Stomach (tissue), 9 donors: ENCODE measurements around the gene FAM83D. TPM values are rescaled to one million over a fixed set of nuclear protein-coding genes. Genes with fewer than 3 reads are reported as not detected.

Experiments used
- DNase-seq, 2 donors: peaks; one replicate each; pipeline versions ENCODE4 v3.0.0 to v3.0.0-alpha.2; 2013 to 2019
- H3K27ac ChIP-seq, 5 donors: fragments of 200-600 bp in 4 of 5; sonication (generic) in 4 of 5; one replicate each; pipeline ENCODE4 v1.5.1; 2013 to 2019; ENCODE audit warnings: mild to moderate bottlenecking in 1 of 5, moderate library complexity in 1 of 5
- H3K27me3 ChIP-seq, 3 donors: fragments of 200-600 bp; sonication (generic); one replicate each; pipeline ENCODE4 v1.5.1; 2017 to 2019; ENCODE audit warnings: mixed run types in 1 of 3
- H3K36me3 ChIP-seq, 4 donors: fragments of 200-600 bp; sonication (generic); 1 replicate in 3 of 4; 2 replicates in 1 of 4; pipeline ENCODE4 v1.5.1; 2016 to 2019
- H3K4me1 ChIP-seq, 4 donors: fragments of 200-600 bp; sonication (generic); one replicate each; pipeline ENCODE4 v1.5.1; 2016 to 2019
- H3K4me3 ChIP-seq, 4 donors: fragments of 200-600 bp; sonication (generic) in 3 of 4; one replicate each; pipeline ENCODE4 v1.5.1; 2016 to 2019; ENCODE audit warnings: mild to moderate bottlenecking in 1 of 4
- H3K9me3 ChIP-seq, 4 donors: fragments of 200-600 bp; sonication (generic); one replicate each; pipeline ENCODE4 v1.5.1; 2016 to 2019
- EP300 ChIP-seq: sonication (generic); formaldehyde crosslinking; IDR thresholded peaks from one replicate; pipeline ENCODE4 v1.6.1; 2017; ENCODE audit warnings: antibody characterized with exemption
- POLR2A ChIP-seq, 4 donors: fragments of 450-650 bp; IDR thresholded peaks; one replicate each; pipeline ENCODE4 v1.6.1; 2016; ENCODE audit warnings: antibody characterized with exemption in 4 of 4, control low read depth in 2 of 4, mild to moderate bottlenecking in 1 of 4, moderate library complexity in 1 of 4
- POLR2AphosphoS5 ChIP-seq, 3 donors: sonication (generic); formaldehyde crosslinking; IDR thresholded peaks; one replicate each; pipeline ENCODE4 v1.6.1; 2016; ENCODE audit warnings: antibody characterized with exemption in 3 of 3
- WGBS, 5 donors: extraction: QIAGEN DNeasy Blood & Tissue Kit in 3 of 5; methylation state at CpG; one replicate each; pipeline versions ENCODE4 v1.1.5 to v1.1.7; 2013 to 2018; 5-methylcytosine and 5-hydroxymethylcytosine counted together
- intact Hi-C: fragments of 100-400 bp; cut with DNase I; formaldehyde crosslinking; loops from one replicate; pipeline ENCODE4 v1.15.1; 2023; ENCODE audit warnings: low total_unique reads
- polyA plus RNA-seq, 3 donors: library from polyadenylated mRNA; stranded (reverse); fragments of 200-250 nt; gene quantifications; one replicate each; pipeline ENCODE4 v1.2.3, GENCODE V29; 2013
- total RNA-seq, 5 donors: library from RNA; depleted of rRNA; stranded (reverse); fragments of >200 nt; gene quantifications; one replicate each; pipeline versions ENCODE4 v1.1.0 to v1.2.3, GENCODE V29; 2014 to 2016
- TF ChIP-seq, protein P1 (sequence below), 7 experiments: fragments of 450-650 bp in 4 of 7; fragments of 200-600 bp in 3 of 7; sonication (generic) in 3 of 7; IDR thresholded peaks; one replicate each; pipeline ENCODE4 v1.5.1; 2016 to 2019; ENCODE audit warnings: antibody characterized with exemption in 7 of 7, control low read depth in 2 of 7, mild to moderate bottlenecking in 1 of 7
- donor health status: healthy with polysubstance abuse.
- donor health status: Bipolar disorder and iron deficiency.
- donor health status: healthy.

The FAM83D gene
- total and polyA plus RNA-seq, 8 donors, result 2.0 to 289 (median 27.8) TPM

DNA sequence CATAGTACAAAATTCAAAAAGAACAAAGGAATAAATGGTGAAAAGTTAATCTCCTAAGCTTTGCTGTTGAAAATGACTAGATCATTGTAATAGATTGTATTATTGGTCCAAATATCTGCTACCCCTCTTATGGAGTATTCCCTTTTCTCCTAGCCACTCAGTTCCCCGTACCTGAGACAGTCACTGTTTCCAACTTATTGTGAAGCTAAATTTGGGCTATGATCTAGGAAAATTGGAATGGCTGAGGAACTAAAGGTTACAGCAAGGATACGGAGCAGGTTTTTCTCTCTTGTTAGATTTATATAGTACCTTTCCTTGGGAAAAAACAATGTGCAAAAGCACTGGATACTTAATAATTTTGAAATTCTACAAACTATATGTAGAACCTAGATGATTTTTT lies 53.2 kb downstream of the FAM83D start:
- intact Hi-C loops, result no loop called here
- H3K4me1 ChIP-seq, result peaks cover 0 to 42% (median 23%) of the 10 kb centered on the region in 4 donors
- H3K27me3 ChIP-seq, result no peaks in the 10 kb centered on the region
- peak overlapping the region in 2 of 5 donors; percentile 2 to 64 for H3K27ac ChIP-seq
- TF ChIP-seq, protein P1, sequence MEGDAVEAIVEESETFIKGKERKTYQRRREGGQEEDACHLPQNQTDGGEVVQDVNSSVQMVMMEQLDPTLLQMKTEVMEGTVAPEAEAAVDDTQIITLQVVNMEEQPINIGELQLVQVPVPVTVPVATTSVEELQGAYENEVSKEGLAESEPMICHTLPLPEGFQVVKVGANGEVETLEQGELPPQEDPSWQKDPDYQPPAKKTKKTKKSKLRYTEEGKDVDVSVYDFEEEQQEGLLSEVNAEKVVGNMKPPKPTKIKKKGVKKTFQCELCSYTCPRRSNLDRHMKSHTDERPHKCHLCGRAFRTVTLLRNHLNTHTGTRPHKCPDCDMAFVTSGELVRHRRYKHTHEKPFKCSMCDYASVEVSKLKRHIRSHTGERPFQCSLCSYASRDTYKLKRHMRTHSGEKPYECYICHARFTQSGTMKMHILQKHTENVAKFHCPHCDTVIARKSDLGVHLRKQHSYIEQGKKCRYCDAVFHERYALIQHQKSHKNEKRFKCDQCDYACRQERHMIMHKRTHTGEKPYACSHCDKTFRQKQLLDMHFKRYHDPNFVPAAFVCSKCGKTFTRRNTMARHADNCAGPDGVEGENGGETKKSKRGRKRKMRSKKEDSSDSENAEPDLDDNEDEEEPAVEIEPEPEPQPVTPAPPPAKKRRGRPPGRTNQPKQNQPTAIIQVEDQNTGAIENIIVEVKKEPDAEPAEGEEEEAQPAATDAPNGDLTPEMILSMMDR (IDR thresholded peaks at IDR 0.05), result no peak
- TF ChIP-seq EP300 (no peak), POLR2AphosphoS5 (IDR thresholded peaks at IDR 0.05) (no peak), POLR2A (IDR thresholded peaks at IDR 0.05) (no peak)
- WGBS, 5 donors, result 85 to 96% (median 91%) methylated on average over 2 of the region's 2 CpGs
- H3K9me3 ChIP-seq, result no peaks in the 10 kb centered on the region
- no peak overlapping the region for H3K4me3 ChIP-seq
- no peak for DNase-seq
- peaks cover 0 to 14% (median 9%) of the 10 kb centered on the region in 4 donors for H3K36me3 ChIP-seq

DNA sequence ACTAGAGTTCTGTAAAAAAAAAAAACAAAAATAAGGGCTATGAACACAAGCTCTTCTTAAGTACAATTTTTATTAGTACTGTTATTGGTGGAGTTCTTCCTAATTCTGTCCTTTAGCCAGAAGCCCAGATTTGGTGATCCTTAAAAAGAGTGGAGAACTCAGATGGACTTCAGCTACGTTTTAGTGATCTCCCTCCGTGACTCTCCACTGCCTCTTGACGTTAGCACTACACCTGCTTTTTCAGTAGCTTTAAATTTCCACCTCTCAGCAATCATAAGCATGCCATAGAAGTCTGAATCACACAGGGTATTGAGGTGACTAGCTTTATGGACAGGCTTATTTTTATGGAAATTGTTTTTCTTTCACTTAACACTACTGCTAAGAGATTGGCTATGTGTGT lies 53.6 kb downstream of the FAM83D start:
- Histone ChIP-seq H3K9me3 (no peaks in the 10 kb centered on the region), H3K36me3 (peaks cover 0 to 14% (median 6%) of the 10 kb centered on the region in 4 donors), H3K4me3 (no peak overlapping the region), H3K27me3 (no peaks in the 10 kb centered on the region), H3K4me1 (peaks cover 0 to 42% (median 25%) of the 10 kb centered on the region in 4 donors), H3K27ac (peak overlapping the region in 2 of 5 donors; percentile 2 to 64)
- TF ChIP-seq, protein P1 (IDR thresholded peaks at IDR 0.05), result no peak
- TF ChIP-seq POLR2AphosphoS5 (IDR thresholded peaks at IDR 0.05), result no peak
- TF ChIP-seq POLR2A (IDR thresholded peaks at IDR 0.05), result no peak
- no peak for TF ChIP-seq EP300
- intact Hi-C loops, result no loop called here
- DNase-seq, result no peak
- WGBS, 5 donors, result 83 to 89% (median 89%) methylated on average over 3 of the region's 3 CpGs

DNA sequence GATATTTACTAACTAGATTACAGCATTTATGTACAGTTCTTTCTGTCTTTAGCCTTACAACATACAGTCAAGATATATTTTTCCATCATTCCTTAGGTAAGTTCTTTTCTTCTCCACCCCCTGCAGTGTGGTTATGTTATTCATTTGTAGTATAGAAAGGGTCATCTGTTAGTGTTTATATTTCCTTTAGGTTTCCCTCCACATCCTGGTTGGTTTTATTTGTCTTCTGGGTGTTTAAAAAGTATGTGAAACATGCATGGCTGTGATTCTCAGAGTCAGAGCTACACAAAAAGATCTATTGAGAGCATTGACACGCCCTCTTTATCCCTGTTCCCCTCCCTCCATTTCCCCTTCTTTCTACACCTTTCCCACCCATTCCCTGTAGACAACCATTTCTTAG lies 56.1 kb downstream of the FAM83D start:
- peak overlapping the region in 4 of 5 donors; percentile 12 to 81 (median 40) for H3K27ac ChIP-seq
- no peak overlapping the region for H3K4me3 ChIP-seq
- 35 to 73% (median 55%) methylated on average over 1 of the region's 1 CpG for WGBS, 5 donors
- no peaks in the 10 kb centered on the region for H3K27me3 ChIP-seq
- DNase-seq, result peak in 1 of 2 donors; percentile 60
- H3K36me3 ChIP-seq, result peaks cover 0 to 9% (median 6%) of the 10 kb centered on the region in 4 donors
- TF ChIP-seq POLR2AphosphoS5 (IDR thresholded peaks at IDR 0.05) (no peak), POLR2A (IDR thresholded peaks at IDR 0.05) (no peak), EP300 (no peak)
- TF ChIP-seq, protein P1 (IDR thresholded peaks at IDR 0.05), result no peak
- H3K4me1 ChIP-seq, result peaks cover 4 to 67% (median 43%) of the 10 kb centered on the region in 4 donors
- intact Hi-C loops, result no loop called here
- no peaks in the 10 kb centered on the region for H3K9me3 ChIP-seq

DNA sequence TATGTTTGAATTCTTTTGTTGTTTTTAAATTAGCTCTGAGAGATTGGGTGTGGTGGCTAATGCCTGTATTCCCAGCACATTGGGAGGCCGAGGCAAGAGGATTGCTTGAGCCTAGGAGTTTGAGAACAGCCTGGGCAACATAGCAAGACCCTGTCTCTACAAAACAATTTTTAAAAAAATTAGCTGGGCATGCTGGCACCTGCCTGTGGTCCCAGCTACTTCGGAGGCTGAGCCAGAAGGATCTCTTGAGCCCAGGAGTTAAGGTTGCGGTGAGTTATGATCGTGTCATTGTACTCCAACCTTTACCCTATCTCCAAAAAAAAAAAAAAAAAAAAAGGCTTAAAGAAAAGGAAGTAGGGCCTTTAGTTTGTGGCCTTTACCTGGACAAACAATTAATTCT lies 58.8 kb downstream of the FAM83D start:
- DNase-seq, result no peak
- H3K36me3 ChIP-seq, result peaks cover 7 to 22% (median 16%) of the 10 kb centered on the region in 4 donors
- H3K27me3 ChIP-seq, result no peaks in the 10 kb centered on the region
- peaks cover 4 to 66% (median 41%) of the 10 kb centered on the region in 4 donors for H3K4me1 ChIP-seq
- peak overlapping the region; percentile 50 to 81 (median 62) for H3K27ac ChIP-seq
- intact Hi-C loops, result no loop called here
- H3K4me3 ChIP-seq, result no peak overlapping the region
- WGBS, 5 donors, result 52 to 88% (median 64%) methylated on average over 4 of the region's 4 CpGs
- TF ChIP-seq EP300 (no peak), POLR2AphosphoS5 (IDR thresholded peaks at IDR 0.05) (no peak), POLR2A (IDR thresholded peaks at IDR 0.05) (no peak)
- TF ChIP-seq, protein P1 (IDR thresholded peaks at IDR 0.05), result no peak
- H3K9me3 ChIP-seq, result no peaks in the 10 kb centered on the region
